KMS-11 (cell line): ENCODE results near the gene POU6F1.

Source experiments
- H2AFZ ChIP-seq: fragments of 200-600 bp; sonication (generic); 2 replicates; pipeline ENCODE4 v1.6.1; 2016; ENCODE audit warnings: antibody characterized with exemption, mixed run types, low read depth
- H3K27ac ChIP-seq: fragments of 200-600 bp; sonication (generic); 2 replicates; pipeline ENCODE4 v1.6.1; 2016; ENCODE audit warnings: mild to moderate bottlenecking, mixed run types
- H3K27me3 ChIP-seq: fragments of 200-600 bp; sonication (generic); 2 replicates; pipeline ENCODE4 v1.6.1; 2017; ENCODE audit warnings: mild to moderate bottlenecking, low read depth, mixed run types, moderate library complexity; ENCODE audit not compliant: insufficient read depth
- H3K36me3 ChIP-seq: fragments of 200-600 bp; sonication (generic); 2 replicates; pipeline ENCODE4 v1.6.1; 2017; ENCODE audit warnings: mild to moderate bottlenecking, mixed run types; ENCODE audit not compliant: insufficient read depth
- H3K4me1 ChIP-seq: fragments of 200-600 bp; sonication (generic); 2 replicates; pipeline ENCODE4 v1.6.1; 2016; ENCODE audit warnings: mild to moderate bottlenecking, low read depth, mixed run types; ENCODE audit not compliant: poor library complexity, severe bottlenecking
- H3K4me2 ChIP-seq: fragments of 200-600 bp; sonication (generic); 2 replicates; pipeline ENCODE4 v1.7.0; 2016; ENCODE audit warnings: mild to moderate bottlenecking, mixed run types
- H3K4me3 ChIP-seq: fragments of 200-600 bp; sonication (generic); IDR thresholded peaks from 2 replicates; pipeline ENCODE4 v1.6.1; 2017; ENCODE audit warnings: low read depth, low read length, mixed read lengths; ENCODE audit not compliant: insufficient read depth
- H3K79me2 ChIP-seq: fragments of 200-600 bp; sonication (generic); 2 replicates; pipeline ENCODE4 v1.6.1; 2016; ENCODE audit warnings: low read depth, mixed run types; ENCODE audit not compliant: insufficient read depth
- H3K9ac ChIP-seq: fragments of 200-600 bp; sonication (generic); 2 replicates; pipeline ENCODE4 v1.6.1; 2016; ENCODE audit warnings: mild to moderate bottlenecking, mixed run types
- H4K20me1 ChIP-seq: fragments of 200-600 bp; sonication (generic); 2 replicates; pipeline ENCODE4 v1.6.1; 2016; ENCODE audit warnings: mild to moderate bottlenecking, mixed run types; ENCODE audit not compliant: insufficient read depth
- TF ChIP-seq, protein P1 (sequence below): fragments of 200-600 bp; sonication (generic); conservative IDR thresholded peaks from 2 replicates; pipeline ENCODE4 v1.6.1; 2017; ENCODE audit warnings: low read depth, mild to moderate bottlenecking, antibody characterized with exemption, low read length, moderate library complexity, mixed read lengths

The POU6F1 gene

DNA sequence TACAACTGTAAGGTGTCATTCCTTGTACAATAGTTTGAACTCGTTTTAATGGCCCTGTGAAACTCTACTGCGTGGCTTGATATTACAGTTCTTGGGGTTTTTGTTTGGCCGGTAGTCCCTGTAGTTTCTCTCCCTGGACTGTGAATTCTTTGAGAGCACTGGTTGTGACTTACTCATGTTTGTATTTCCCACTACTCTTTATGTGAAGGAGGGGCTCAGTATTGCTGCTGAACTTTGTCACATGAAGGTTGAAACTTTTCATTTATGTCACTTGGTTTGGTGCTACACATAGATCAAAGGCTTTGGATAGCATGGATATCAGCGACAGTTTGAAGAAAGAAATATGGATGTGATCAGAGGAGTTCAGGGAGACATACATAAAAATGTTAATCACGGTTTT lies 1.5 kb upstream of the POU6F1 start:
- Histone ChIP-seq H2AFZ (peak overlapping the region; percentile 97; the same call in 1 of the 2 replicates), H3K4me3 (no peak overlapping the region), H4K20me1 (no peaks in the 10 kb centered on the region), H3K36me3 (no peaks in the 10 kb centered on the region), H3K9ac (peak overlapping the region; percentile 93; the same call in 1 of the 2 replicates), H3K79me2 (no peaks in the 10 kb centered on the region), H3K27me3 (no peaks in the 10 kb centered on the region), H3K4me2 (peak overlapping the region; percentile 96), H3K4me1 (peaks cover 12% of the 10 kb centered on the region), H3K27ac (0 out of 2 replicates have a peak overlapping the region, but pooled peaks have one; percentile 71)
- TF ChIP-seq, protein P1, sequence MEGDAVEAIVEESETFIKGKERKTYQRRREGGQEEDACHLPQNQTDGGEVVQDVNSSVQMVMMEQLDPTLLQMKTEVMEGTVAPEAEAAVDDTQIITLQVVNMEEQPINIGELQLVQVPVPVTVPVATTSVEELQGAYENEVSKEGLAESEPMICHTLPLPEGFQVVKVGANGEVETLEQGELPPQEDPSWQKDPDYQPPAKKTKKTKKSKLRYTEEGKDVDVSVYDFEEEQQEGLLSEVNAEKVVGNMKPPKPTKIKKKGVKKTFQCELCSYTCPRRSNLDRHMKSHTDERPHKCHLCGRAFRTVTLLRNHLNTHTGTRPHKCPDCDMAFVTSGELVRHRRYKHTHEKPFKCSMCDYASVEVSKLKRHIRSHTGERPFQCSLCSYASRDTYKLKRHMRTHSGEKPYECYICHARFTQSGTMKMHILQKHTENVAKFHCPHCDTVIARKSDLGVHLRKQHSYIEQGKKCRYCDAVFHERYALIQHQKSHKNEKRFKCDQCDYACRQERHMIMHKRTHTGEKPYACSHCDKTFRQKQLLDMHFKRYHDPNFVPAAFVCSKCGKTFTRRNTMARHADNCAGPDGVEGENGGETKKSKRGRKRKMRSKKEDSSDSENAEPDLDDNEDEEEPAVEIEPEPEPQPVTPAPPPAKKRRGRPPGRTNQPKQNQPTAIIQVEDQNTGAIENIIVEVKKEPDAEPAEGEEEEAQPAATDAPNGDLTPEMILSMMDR, result no peak

DNA sequence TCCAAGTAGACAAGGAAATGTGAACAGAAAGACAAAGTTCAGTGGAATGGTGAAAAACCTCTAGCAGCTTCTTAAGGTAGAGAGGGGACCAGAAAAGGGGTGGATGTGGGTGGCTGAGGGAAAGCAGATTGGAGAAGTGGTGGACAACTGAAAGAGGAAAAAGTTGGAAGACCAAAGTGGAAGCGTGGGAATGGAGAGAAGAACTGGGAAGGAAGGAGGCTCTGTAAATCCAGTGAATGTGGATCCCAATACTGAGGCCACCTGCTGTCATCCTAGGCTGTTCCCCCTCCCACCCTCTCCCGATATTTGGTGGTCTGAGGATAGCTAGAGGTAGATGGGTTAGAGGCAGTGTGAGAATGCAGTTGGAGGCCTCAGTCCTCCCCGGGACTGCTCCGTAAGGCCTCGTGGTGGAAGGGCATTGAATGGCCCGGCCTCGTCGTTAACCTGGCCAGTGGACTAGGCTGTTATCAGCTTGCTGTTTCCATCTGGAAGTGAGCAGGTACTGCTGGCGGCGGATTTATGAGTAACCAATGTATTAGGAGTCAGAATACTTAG lies 822 bp upstream of the POU6F1 start:
- Histone ChIP-seq H3K36me3 (no peaks in the 10 kb centered on the region), H3K4me3 (no peak overlapping the region), H3K79me2 (no peaks in the 10 kb centered on the region), H3K9ac (peak overlapping the region; percentile 93), H3K27me3 (no peaks in the 10 kb centered on the region), H4K20me1 (no peaks in the 10 kb centered on the region), H3K4me1 (peaks cover 12% of the 10 kb centered on the region), H3K27ac (peak overlapping the region; percentile 71), H3K4me2 (peak overlapping the region; percentile 96), H2AFZ (peak overlapping the region; percentile 97)
- TF ChIP-seq, protein P1, result no peak

DNA sequence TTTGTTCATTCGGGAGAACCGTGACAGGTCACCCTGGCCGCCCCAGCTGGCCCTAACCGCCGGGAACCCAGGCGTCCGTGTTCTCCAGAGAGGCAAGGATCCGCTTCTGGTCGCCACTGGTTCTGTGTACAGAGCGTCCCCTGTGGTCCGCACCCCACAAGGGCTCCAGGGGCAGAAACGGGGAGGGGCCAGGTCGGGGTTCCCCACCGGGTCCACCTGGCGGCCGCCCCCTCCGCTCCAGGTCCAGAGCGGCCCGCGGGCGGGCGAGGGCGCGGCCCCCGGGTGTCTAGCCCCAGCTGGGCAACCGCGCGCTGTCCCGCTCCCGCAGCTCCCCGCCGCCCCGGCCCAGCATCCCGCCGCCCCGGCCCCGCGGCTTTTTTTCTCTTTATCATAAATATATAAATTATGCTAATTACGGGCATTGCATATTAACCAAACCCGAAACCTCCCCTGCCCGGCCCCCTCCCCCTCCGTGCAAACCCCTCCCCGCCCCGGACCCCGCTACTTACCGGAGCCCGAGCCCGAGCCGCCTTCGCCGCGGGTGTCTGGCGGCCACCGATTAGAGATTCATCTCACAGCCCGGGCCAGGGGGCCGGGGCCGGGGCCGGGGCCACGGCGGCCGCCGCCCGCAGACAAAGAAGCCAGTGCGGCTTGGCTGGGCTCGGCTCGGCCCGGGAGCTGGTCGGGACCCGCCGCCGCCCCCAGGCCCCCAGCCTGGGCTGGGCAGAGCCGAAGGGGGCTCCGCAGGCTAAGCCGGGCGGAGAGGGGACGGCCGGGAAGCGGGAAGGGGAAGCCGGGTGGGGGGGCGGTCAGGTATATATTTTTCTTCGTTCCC lies 512 bp downstream of the POU6F1 start:
- H2AFZ ChIP-seq, result peak overlapping the region; percentile 97
- no peak overlapping the region for H3K4me3 ChIP-seq
- no peaks in the 10 kb centered on the region for H3K79me2 ChIP-seq
- H3K27ac ChIP-seq, result peak overlapping the region; percentile 71
- H3K36me3 ChIP-seq, result no peaks in the 10 kb centered on the region
- H3K27me3 ChIP-seq, result no peaks in the 10 kb centered on the region
- TF ChIP-seq, protein P1, result no peak
- peaks cover 12% of the 10 kb centered on the region for H3K4me1 ChIP-seq
- peak overlapping the region; percentile 93 for H3K9ac ChIP-seq
- no peaks in the 10 kb centered on the region for H4K20me1 ChIP-seq
- H3K4me2 ChIP-seq, result peak overlapping the region; percentile 96

DNA sequence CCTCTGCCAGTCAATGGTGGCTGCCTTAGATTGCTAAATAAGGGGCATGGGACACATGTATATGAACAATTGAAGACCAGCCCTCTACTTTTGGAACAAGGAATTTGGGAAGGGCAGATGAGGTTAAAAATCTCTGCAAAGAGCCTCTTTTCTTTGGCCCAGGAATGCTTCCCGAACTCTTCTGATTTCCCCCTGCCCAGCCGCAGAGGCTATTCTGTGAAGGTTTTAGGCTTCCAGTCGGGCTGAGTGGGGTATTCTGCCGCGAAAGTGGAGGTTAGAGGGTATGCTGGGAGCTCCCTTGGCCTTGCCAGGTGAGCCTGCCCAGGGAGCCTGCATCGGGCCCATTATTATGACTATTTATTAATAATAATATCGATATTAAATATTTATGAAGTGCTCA lies 1.2 kb downstream of the POU6F1 start:
- no peaks in the 10 kb centered on the region for H3K27me3 ChIP-seq
- no peaks in the 10 kb centered on the region for H3K36me3 ChIP-seq
- H2AFZ ChIP-seq, result no peak overlapping the region
- no peak overlapping the region for H3K27ac ChIP-seq
- no peaks in the 10 kb centered on the region for H3K79me2 ChIP-seq
- H3K4me2 ChIP-seq, result peak overlapping the region; percentile 96
- peaks cover 12% of the 10 kb centered on the region for H3K4me1 ChIP-seq
- TF ChIP-seq, protein P1, result no peak
- H4K20me1 ChIP-seq, result no peaks in the 10 kb centered on the region
- no peak overlapping the region for H3K4me3 ChIP-seq
- no peak overlapping the region for H3K9ac ChIP-seq
